ENCODE results near the gene RNF2.

DNA sequence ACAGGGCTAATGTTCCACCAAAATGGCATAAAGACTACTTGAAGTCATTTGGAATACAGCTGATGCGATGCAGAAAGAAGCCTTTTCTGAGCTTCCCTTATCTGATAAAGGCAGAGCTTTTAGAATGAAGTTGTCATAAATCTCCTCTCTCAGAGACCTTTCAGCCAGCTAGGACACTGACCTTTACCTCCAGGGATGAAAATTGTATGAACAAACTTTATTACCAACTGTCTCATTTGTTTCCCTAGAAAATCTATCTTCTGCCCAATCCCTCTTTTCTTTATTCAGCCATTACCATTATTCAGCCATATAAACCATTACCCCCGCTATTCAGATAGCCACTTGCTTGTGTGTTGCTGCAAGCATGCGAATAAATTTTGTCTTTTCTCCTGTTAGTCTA, 29.7 kb upstream of the RNF2 start:
- no peak for TF ChIP-seq KAT2B (IDR thresholded peaks at IDR 0.05; ENCODE audit: borderline replicate concordance, low read depth, low read length)
- no peak for TF ChIP-seq ZNF7 (CRISPR knock-in tag; IDR thresholded peaks at IDR 0.05)
- TF ChIP-seq, protein P1, sequence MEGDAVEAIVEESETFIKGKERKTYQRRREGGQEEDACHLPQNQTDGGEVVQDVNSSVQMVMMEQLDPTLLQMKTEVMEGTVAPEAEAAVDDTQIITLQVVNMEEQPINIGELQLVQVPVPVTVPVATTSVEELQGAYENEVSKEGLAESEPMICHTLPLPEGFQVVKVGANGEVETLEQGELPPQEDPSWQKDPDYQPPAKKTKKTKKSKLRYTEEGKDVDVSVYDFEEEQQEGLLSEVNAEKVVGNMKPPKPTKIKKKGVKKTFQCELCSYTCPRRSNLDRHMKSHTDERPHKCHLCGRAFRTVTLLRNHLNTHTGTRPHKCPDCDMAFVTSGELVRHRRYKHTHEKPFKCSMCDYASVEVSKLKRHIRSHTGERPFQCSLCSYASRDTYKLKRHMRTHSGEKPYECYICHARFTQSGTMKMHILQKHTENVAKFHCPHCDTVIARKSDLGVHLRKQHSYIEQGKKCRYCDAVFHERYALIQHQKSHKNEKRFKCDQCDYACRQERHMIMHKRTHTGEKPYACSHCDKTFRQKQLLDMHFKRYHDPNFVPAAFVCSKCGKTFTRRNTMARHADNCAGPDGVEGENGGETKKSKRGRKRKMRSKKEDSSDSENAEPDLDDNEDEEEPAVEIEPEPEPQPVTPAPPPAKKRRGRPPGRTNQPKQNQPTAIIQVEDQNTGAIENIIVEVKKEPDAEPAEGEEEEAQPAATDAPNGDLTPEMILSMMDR (CRISPR knock-in tag; IDR thresholded peaks at IDR 0.05) = no peak
- TF ChIP-seq POLR2A (IDR thresholded peaks at IDR 0.05; ENCODE audit: insufficient read depth in 1 of 2, low read depth in 2 of 2, low read length in 2 of 2) = no peak
- TF ChIP-seq EP300 (IDR thresholded peaks at IDR 0.05; ENCODE audit: low read depth in 2 of 2, low read length in 2 of 2) = no peak
- no peak for TF ChIP-seq EP300 (CRISPR knock-in tag; IDR thresholded peaks at IDR 0.05; ENCODE audit: borderline replicate concordance)

Measured in HepG2 (cell line).